K562 (cell line): Measurements from ENCODE around the gene RGL2. TPM values are rescaled to one million over a fixed set of nuclear protein-coding genes. Genes with fewer than 3 reads are reported as not detected.

Source experiments
- CC2D1A ChIP-seq: fragments of 450-650 bp; IDR thresholded peaks from 2 replicates; pipeline ENCODE4 v1.6.1; 2017; ENCODE audit warnings: mild to moderate bottlenecking
- MBD1 ChIP-seq: fragments of 250-450 bp; sonication (Bioruptor Pico); IDR thresholded peaks from 2 replicates; pipeline ENCODE4 v1.8.0; 2022; ENCODE audit warnings: inconsistent platforms
- MEF2A ChIP-seq: IDR thresholded peaks from 2 replicates; pipeline ENCODE4 v1.6.1; 2011; ENCODE audit warnings: low read depth, mild to moderate bottlenecking, low read length, moderate library complexity; ENCODE audit not compliant: control insufficient read depth
- NRF1 ChIP-seq, 2 experiments: fragments of 450-650 bp; IDR thresholded peaks in 1 of 2; conservative IDR thresholded peaks in 1 of 2; 2 replicates each; pipeline ENCODE4 v1.6.1; 2014; ENCODE audit warnings: mild to moderate bottlenecking in 2 of 2
- PYGO2 ChIP-seq: fragments of 450-650 bp; IDR thresholded peaks from 2 replicates; pipeline ENCODE4 v1.6.1; 2016; ENCODE audit warnings: mild to moderate bottlenecking, missing genetic modification characterization, moderate library complexity, missing compliant biosample characterization
- SMAD4 ChIP-seq: fragments of 250-450 bp; sonication (Bioruptor Pico); conservative IDR thresholded peaks from 2 replicates; pipeline ENCODE4 v1.8.0; 2021; ENCODE audit warnings: inconsistent platforms, mild to moderate bottlenecking, moderate library complexity
- SMARCA5 ChIP-seq: fragments of 450-650 bp; IDR thresholded peaks from 2 replicates; pipeline ENCODE4 v1.6.1; 2016
- SRF ChIP-seq, 2 experiments: fragments of 250-450, 450-650 bp in 1 of 2; sonication (Bioruptor Pico) in 1 of 2; sonication (generic) in 1 of 2; formaldehyde crosslinking; IDR thresholded peaks; 2 replicates each; pipeline versions ENCODE4 v1.5.0 to v1.5.1; 2020 to 2022; ENCODE audit warnings: mild to moderate bottlenecking in 1 of 2, missing genetic modification reagents in 1 of 2
- TAL1 ChIP-seq: fragments of 450-650 bp; IDR thresholded peaks from 2 replicates; pipeline ENCODE4 v1.6.1; 2016; ENCODE audit warnings: mild to moderate bottlenecking
- TCF7 ChIP-seq: sonication (generic); IDR thresholded peaks from 2 replicates; pipeline ENCODE4 v1.6.1; 2016; ENCODE audit warnings: antibody characterized with exemption, borderline replicate concordance
- VEZF1 ChIP-seq: fragments of 200-800 bp; sonication (Bioruptor generic); IDR thresholded peaks from 2 replicates; pipeline ENCODE4 v1.6.1; 2017; ENCODE audit warnings: missing genetic modification characterization, missing compliant biosample characterization
- ZNF398 ChIP-seq: fragments of 250-450 bp; sonication (Bioruptor Pico); IDR thresholded peaks from 2 replicates; pipeline ENCODE4 v1.8.0; 2021; ENCODE audit warnings: moderate library complexity, mild to moderate bottlenecking, inconsistent platforms
- ZNF436 ChIP-seq: fragments of 250-450, 450-650 bp; sonication (Bioruptor Pico); formaldehyde crosslinking; IDR thresholded peaks from 2 replicates; pipeline ENCODE4 v1.7.0; 2020; ENCODE audit warnings: mild to moderate bottlenecking
- ZNF76 ChIP-seq: fragments of 250-450 bp; sonication (Bioruptor Pico); IDR thresholded peaks from 2 replicates; pipeline ENCODE4 v1.4.0; 2020; ENCODE audit warnings: mild to moderate bottlenecking, moderate library complexity, borderline replicate concordance
- polyA plus RNA-seq, 8 experiments: library from polyadenylated mRNA; depleted of rRNA in 4 of 8; stranded (reverse) in 5 of 8; unstranded in 3 of 8; fragments of >200 nt; fragmentation: Nextera tagmentation in 2 of 8; fragmentation: Illumina TruSeq in 1 of 8; extraction: Ambion mirVana in 2 of 8; extraction: Trizol in 1 of 8; gene quantifications; 2 replicates each; pipeline versions ENCODE4 v1.2.1 to v1.2.3, GENCODE V29; 2011 to 2014; ENCODE audit warnings: inconsistent platforms in 1 of 8, missing spikeins in 1 of 8
- total RNA-seq, 7 experiments: library from RNA; depleted of rRNA in 6 of 7; stranded (reverse); fragments of >200 nt in 6 of 7; fragmentation: Illumina TruSeq in 2 of 7; extraction: Trizol in 2 of 7; gene quantifications; 2 replicates each; pipeline versions ENCODE4 v1.2.1 to v1.2.3, GENCODE V29; 2011 to 2021; ENCODE audit warnings: low replicate concordance in 1 of 7

The RGL2 gene
- total and polyA plus RNA-seq, 9 of the 15 experiments (the other 6 are each of a cell fraction or from before 2014, with no cell fraction given): 1.8 to 57.1 (median 19.5) TPM

GRCh38 chr6:33344701-33345697, 46.3 kb upstream of the RGL2 start (continued):
- TF ChIP-seq NRF1 (conservative IDR thresholded peaks at IDR 0.05 in 1 of 2, IDR thresholded peaks at IDR 0.05 in 1 of 2): peak; percentile 46 to 50; a peak in 2 of 4 replicates
- TF ChIP-seq SMAD4 (CRISPR knock-in tag): peak; percentile 61; the same call in 1 of the 2 replicates
- no peak for TF ChIP-seq ZNF76
- 0 out of 2 replicates have a peak, but pooled peaks have one; percentile 18 for TF ChIP-seq SMARCA5
- no peak for TF ChIP-seq ZNF436 (CRISPR knock-in tag)
- peak; percentile 73 for TF ChIP-seq TAL1
- no peak for TF ChIP-seq MEF2A
- TF ChIP-seq TCF7: no peak
- TF ChIP-seq MBD1 (CRISPR knock-in tag): no peak
- no peak for TF ChIP-seq SRF (CRISPR knock-in tag; IDR thresholded peaks at IDR 0.05)
- TF ChIP-seq CC2D1A: peak; percentile 45; the same call in 1 of the 2 replicates
- TF ChIP-seq PYGO2 (tag): no peak
- TF ChIP-seq VEZF1: peak; percentile 90
- no peak for TF ChIP-seq ZNF398 (CRISPR knock-in tag)
